Non-pigmented ciliary epithelial cell (primary cell): ENCODE results near the gene DDX42.

ENCODE experiments used
- DNase-seq: peaks from one replicate; pipeline ENCODE4 v3.0.0-alpha.2; 2010; ENCODE audit warnings: low read depth

Gene DDX42, protein sequence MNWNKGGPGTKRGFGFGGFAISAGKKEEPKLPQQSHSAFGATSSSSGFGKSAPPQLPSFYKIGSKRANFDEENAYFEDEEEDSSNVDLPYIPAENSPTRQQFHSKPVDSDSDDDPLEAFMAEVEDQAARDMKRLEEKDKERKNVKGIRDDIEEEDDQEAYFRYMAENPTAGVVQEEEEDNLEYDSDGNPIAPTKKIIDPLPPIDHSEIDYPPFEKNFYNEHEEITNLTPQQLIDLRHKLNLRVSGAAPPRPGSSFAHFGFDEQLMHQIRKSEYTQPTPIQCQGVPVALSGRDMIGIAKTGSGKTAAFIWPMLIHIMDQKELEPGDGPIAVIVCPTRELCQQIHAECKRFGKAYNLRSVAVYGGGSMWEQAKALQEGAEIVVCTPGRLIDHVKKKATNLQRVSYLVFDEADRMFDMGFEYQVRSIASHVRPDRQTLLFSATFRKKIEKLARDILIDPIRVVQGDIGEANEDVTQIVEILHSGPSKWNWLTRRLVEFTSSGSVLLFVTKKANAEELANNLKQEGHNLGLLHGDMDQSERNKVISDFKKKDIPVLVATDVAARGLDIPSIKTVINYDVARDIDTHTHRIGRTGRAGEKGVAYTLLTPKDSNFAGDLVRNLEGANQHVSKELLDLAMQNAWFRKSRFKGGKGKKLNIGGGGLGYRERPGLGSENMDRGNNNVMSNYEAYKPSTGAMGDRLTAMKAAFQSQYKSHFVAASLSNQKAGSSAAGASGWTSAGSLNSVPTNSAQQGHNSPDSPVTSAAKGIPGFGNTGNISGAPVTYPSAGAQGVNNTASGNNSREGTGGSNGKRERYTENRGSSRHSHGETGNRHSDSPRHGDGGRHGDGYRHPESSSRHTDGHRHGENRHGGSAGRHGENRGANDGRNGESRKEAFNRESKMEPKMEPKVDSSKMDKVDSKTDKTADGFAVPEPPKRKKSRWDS

DNA sequence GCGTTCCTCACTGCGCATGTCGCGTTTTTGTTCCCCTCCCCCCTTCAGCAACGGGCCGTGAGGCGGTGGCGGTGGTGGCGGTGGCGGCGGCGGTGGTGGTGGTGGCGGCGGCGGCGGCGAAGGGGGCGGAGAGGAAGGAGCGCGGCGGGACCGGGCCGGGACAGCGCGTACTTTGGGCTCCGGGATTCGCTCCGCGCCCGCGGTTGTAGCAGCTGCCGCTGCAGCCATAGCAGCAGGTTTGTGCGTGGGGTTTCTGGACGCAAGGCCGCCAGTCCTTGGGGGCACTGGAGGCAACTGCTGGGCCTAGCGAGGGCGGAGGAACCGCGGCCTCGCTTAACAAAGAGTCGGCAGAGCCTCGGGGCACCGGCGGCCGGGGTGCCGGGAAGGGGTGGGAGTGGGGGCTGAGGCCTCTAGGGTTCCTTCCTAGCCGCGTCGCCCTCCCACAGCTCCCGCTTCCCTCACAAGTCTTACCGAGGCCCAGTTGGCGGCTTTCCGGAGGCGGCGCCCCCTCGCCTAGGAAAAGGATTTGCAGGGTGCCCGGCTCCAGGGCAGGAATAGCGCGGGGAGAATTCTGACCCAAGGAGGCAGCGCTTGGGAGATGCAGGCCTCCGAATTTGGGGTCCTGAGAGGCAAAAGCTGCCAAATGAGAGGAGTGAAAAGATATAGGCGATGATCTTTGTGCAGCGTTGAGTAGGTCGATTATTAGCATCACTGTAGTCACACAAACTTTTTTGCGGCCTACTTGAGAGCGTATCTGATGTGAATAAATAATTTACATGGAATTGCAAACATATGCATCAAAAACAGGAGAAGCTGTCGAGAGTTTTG is at the start of gene DDX42:
TSS of gene DDX42 (plus strand) at position 30 of the 828 bp plus-strand sequence. CDS start 12,880 bp downstream, outside the sequence.
- DNase-seq, result no peak

DNA sequence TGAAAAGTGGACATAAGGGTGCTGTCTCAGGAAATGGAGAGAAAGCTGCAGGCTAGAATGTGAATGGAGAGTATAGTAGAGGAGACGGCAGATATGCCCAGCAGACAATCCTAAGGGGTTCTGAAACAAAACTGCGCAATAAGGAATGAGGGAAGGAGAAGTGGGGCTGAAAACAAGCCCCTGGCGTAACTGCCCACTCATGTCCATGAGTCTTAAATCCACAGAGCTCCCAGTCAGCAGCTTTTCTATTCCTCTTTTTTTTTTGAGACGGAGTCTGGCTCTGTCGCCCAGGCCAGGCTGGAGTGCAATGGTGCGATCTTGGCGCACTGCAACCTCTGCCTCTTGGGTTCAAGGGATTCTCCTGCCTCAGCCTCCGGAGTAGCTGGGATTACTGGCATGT is 38.3 kb upstream of the DDX42 start:
- DNase-seq, result no peak

DNA sequence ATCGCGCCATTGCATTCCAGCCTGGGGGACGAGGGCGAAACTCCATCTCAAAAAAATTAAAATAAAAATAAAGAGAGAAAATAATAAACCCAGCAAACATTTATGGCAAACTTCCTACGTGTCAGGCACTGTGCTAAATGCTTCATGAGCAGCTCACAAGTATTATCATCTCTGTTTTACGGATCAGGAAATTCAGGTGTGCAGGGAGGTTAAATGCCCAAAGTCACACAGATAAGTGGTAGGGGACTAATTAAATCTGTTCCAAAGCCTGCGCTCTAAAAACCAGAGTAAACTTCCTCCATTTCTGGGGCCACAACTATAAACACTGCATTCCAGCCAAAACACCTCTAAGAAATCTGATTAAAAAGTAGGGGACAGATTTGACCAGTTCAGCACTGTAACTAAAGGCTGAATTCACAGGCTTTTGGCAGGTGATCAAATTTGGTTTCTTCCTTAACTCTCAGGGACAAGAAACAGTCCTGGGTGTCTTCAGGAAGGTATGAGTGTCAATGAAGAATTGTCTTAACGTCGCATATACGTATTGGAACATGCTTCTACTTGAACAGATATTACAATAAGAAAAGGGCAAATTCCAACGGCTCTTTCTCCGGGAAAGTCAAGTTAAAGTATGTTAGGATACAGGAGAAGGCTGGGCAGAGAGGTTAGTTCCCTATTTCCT is 33.4 kb upstream of the DDX42 start:
- no peak for DNase-seq

DNA sequence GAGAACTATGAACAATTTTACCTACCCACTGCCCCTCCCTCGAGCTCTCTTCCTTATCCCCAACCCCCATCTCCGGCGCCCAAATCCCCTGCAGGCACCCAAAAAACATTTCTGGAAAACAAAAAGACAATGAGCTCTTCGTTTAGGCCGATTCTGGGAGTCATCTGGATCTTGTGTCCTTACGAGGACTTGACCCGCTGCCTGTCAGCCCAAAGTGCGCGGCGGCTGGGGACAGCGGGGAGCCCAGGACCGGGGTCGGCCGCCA is 32.9 kb upstream of the DDX42 start:
- DNase-seq, result no peak

DNA sequence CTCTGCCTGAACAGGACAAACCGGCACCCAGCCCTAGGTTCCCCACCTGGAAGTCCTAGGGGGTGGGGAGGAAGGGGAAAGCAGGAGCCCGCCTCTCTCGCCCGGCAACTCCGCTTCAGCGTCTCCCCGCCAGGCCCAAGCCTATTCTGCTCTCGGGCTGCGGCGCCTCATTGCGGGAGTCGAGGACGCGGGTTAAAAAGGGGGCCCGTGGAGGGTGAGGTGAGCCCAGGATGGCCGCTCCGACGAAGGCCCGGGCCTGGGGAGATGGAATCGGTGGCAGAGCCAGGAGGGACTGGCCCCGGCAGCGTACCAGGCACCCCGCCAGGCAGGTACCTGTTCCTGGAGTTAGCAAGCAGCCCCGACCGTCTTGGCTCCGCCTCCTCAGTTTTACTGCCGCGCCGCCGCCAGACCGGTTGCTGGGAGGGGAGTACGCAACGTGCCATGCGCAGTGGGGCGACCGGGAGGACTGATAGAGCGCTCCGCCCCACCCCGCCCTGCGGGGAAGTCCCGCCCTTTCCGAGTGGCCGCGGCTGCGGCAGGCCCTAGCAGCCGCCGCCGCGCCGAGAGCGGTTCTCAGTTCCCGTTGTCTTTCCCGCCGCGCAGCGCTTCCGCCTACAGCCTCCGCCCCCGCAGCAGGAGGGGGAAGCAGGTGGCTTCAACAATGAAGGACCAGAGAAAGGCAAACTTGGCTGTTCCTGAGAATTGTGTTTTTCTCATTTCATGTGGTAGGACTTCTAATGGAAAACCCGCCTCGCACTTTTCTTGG is 32.4 kb upstream of the DDX42 start, which contains the start of gene STRADA:
TSS of gene STRADA (minus strand) at position 392 of the 766 bp plus-strand sequence. CDS start 13,430 bp downstream, outside the sequence.
- DNase-seq, result peak; percentile 78

DNA sequence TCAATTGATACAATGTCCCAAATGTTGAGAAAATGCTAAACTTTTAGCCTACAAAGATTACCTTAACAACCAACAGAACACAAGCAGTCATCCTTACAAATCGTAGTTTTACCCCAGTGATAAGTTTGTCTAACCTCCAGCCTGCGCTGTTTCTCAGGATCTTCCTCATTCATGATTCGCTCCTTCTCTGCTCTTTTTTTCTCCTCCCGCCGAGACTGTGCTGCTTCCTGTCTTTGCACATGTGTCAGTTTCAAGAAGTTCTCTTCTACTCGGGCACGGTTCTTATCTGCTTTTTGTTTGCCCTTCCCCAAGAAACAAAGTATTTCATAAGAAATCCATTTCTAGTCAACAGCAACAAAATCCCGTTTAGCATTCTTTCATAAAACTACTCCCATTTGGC is 22.2 kb upstream of the DDX42 start:
- DNase-seq, result no peak

DNA sequence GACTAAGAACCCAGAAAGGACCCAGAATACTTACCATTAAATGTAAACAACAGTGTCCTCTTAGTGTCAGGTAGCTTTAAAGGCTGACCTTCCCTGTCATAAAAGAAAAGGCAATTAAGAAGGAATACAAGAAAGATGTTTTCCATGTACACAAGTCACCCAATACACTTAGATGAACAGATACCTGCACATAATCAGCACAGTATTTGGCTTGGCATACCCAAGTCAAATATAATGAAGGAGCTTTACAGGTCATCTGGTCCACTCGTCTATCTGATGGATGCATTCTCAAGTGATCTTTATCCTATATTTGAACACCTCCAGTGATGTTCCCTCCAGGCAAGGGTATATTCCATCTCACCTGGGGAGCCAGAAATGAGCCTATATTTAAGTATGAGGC is 21.3 kb upstream of the DDX42 start:
- DNase-seq, result no peak

DNA sequence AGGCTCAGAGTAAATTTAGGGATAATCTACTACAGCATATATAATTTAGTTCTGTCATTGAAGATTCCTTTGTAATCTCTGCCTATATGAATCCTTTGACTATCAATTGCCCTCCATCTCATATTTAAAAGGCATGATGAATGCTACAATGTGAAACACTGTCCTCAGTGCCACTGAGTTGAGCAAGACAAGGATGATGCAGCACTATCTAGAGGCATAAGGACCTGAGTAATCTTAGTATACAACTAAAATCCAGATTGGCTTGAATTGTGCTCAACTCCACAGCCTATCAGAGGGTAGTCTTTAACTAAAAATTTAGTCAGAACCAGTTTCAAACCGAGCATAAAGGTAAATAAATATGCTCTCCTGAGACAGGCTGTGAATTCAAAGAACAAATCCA is 20.8 kb upstream of the DDX42 start:
- DNase-seq, result no peak

DNA sequence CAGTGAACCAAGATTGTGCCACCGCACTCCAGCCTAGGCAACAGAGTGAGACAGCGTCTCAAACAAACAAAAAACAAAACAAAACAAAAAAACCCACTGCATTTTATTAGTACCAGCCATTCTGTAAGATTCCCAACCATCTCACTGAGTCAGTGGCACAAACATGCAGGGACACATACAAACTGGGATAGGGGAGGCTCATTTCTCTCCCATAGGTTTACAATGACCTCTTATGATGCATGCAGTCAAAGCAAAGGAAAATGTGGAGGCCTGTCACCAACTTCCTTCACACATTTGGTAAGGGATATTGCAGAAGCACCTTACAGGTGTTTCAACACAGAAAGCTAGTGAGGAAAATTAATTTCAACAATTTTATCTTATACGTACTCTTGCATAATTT is 19.9 kb upstream of the DDX42 start:
- DNase-seq, result no peak

DNA sequence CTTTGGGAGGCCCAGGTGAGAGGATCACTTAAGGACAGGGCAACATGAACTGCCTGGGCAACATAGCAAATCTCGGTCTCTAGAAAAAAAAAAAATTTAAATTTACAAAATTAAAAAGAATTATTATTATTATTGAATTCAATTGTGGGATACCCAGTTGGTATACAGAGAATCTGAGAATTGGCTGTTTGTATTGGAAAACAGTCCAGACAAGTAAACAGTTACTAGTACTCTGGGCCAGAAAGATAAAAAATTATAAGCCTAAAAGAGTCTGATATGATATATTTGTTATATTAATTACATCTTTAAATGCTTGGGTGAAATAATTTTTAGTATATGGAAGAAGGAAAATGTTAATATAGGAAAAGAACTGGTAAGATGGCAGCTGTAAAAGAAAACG is 15.5 kb upstream of the DDX42 start:
- no peak for DNase-seq

DNA sequence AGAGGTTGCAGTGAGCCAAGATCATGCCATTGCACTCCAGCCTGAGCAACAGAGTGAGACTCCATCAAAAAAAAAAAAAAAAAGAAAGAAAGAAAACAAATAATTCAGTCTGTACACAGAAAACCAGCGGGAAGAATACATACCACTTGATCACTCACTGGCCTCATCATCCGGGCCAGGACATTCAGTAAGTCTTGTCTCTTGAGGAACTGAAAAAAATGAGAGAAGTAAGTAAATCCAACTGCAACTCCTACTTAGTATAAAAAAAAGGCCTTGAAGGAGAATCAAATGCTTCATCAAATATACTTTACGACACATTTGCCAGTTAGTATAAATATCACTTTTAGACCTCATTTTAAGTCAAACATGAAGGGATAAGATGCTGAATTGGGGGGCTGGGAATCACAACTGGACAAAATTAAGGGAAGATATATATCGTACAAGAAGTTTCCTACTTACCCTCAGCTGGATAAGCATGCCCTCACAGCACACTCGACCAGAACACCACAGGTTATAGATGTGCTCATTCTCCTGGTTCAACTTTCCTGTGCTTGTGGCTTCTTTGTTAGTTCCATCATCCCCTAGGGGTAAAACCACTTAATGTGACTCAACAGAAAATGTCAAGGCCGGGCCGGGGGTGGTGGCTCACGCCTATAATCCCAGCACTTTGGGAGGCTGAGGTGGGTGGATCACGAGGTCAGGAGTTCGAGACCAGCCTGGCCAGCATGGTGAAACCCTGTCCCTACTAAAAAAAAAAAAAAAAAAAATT is 13.0 kb upstream of the DDX42 start:
- no peak for DNase-seq

DNA sequence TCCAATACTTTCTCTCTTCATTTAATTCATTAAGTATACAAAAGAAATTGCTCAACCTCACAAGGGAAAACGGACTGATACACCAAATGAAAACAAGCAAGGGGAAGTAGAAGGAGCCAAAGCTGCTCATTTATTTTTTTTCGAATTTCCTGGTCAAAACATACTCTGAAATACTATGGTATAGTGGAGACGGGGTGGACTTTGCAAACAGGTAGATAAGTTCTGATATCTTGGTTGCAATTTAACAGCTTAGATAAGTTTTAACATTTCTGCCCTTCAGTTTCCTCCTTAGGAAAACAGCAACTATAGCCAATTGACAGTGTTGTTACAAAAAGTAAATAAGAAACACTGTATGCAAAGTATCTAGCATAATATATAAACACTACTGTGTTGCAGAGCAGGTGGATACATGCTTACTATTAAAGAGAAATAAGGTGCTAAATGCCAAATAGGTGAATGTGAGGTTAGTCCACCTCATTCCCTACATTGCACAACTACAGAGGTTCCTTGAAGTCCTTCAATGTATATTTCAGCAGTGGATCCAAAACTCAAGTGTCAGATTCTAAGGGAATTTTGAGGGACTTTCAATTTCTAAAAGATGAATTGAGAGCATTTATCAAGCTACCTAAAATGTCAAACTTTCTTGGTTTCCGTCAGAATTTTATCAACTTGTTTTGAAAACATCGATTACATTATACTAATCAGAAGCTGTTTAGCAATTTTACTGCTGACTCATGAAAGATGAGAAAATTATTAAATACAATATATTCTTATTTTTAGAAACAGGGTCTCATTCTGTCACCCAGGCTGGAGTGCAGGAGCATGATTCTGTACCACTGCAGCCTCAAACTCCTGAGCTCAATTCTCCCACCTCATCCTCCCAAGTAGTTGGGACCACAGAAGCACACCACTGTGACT is 11.6 kb upstream of the DDX42 start:
- DNase-seq, result no peak

DNA sequence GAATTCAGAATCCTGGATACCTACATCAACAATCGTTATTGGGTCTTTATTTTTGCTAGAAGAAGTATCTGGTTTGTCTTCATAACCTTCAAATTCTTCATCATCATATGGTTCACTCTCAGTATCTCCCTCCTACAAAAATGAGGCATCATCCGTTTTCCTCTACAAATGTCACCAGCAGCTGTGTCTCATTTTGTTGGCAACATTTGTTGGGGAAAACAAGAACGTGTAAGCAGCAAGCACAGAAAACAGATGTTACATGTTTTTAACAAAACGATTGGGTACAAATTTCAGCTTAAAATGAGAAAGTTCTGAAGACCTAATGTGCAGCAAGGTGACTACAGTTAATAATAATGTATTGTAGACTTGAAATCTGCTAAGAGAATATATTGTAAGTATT is 9.3 kb upstream of the DDX42 start:
- DNase-seq, result no peak

DNA sequence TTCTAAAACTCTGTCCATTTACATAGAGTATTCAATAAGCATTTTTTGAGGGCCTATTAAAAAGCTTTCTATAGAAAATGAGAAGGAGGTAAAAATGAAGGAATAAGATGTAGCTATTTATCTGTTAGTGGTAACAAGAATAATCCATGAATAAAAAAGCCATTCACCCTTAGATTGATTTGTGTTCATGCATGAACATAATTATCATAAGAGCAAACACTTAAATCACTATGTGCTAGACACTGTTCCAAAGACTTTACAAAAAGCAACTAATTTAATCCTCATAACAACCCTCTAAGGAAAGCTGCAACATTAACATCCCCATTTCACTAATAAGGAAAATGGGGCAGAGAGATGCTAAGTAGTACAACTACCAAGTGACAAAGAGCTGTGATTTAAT is 7.2 kb upstream of the DDX42 start:
- no peak for DNase-seq

DNA sequence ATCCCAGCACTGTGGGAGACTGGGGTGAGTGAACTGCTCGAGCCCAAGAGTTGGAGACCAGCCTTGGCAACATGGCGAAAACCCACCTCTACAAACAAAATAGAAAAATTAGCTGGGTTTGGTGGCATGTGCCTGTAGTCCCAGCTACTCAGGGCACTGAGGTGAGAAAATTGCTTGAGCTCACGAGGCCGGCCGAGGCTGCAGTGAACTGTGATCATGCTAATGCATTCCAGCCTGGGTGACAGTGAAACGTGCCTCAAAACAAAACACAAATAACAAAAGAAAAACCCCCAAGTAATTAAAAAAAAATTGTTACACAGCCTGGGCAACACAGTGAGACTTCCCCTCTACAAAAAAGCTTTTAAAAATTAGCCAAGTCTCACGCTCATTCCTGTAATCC is 5.5 kb upstream of the DDX42 start:
- no peak for DNase-seq

DNA sequence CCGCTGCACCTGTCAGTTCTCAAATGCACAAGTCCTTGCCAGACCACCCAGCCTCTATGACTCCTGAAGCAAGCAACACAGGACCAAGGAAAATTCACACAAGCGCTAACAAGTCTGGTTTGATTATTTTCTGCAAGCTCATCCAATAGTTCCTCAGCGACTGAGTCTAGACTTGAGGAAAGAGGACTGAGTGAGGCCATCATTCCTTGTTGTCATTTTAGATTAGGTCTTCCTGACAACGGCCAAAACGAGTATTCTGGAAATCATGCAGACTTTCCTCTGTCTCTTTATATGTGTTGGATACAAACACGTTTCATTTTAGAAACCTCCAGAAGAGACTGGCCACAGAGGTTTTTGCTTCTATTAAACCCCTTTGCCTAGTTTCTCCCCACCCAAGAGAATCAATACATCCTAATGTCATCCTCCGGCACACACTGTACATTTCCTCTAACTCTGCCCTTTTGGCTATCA is 1.1 kb upstream of the DDX42 start:
- no peak for DNase-seq

DNA sequence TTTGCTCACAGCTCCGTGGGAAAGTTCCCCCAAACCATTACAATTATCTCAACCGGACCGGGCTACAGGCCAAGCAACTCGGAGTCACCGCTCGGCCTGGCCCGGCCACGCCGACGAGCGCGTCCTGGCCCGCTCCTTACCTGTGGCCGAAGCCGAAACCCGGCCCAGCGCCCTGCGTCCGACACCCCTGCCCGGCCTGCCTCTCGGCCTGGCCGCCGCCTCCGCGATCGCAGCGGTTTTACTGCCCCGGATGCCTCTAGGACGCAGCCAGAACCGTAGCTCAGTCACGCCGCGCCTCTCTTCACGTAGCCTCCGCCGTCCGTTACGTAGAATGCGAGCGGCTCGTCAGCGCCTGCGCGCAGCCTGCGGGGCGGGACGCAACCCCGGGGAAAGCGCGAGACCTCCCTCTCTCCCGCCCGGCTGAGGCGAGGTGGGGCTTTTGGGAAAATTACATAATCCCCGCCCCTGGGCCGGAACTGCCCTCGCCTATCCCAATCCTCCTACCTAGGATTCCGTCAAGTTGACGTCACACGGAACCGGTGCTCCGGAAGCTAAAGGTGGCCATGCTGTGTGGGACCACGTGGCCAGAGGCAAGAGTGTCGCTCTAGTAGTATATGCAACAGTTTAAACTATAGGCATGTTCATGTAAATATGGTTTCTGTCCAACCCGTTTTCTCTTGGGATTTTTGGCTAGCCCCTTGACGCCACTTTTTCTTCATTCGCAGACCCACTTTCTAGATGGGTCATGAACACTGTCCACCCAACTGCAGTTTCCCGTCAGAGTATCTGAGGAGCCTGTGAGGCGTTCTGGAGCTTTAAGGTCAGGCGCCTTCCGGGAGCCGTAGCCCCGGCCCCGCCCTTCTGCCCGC is 464 bp upstream of the DDX42 start, which contains the start of gene CCDC47:
TSS of gene CCDC47 (minus strand) at position 326 of the 869 bp plus-strand sequence. CDS start 7,422 bp downstream, outside the sequence.
- peak; percentile 96 for DNase-seq

DNA sequence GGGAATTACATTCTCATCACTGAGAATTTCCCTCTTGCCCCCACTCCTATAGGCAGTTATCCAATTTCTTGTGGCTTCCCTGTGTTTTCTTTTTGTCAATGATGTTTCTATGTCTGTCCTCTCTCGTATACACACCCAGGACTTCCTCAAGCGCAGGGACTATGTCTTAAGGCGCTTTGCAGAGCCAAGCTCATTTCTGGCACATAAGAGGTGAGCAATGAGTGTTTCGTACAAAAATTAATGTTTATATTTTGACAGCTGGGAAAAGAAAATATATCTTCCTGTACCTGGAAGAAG is 947 bp downstream of the DDX42 start:
- no peak for DNase-seq
